ENCODE data around the gene PACSIN3. TPM values are rescaled to one million over a fixed set of nuclear protein-coding genes. Genes with fewer than 3 reads are reported as not detected.

The PACSIN3 gene
- total and polyA plus RNA-seq, 2 of the 13 experiments (the other 11 are each of a cell fraction or from before 2014, with no cell fraction given) = 47.9 to 93.3 TPM

DNA sequence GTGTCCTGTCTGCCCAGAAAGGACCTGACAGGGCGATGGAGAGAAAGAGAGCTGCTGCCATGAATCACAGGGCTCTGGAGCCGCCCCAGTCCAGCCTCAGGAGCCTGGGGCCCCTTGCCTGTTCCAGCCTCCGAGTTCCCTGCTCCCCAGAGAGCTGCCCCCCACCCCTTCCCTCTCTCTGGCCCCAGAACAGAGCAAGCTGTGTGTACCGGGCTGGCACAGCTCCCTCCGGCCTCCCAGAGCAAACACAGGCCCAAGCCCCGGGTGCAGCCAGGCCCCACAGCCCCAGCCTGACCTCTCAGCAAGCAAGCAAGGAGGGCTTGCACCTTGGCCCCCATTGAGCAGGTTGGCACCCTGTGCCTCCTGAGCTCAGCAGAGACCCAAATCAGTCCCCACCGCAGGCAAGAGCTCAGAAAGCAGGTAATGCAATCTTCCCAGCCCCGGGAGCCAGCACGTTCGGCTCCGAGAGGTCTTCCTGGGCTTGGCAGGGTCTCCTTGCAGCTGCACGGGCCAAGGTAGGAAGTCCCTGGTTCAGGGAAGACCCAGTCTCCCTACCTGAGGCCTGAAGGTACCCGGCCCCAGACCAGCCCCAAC is 1.4 kb downstream of the PACSIN3 start (continued):
- TF ChIP-seq ZBTB40 (IDR thresholded peaks at IDR 0.05) (no peak), ZBTB40 (CRISPR knock-in tag; IDR thresholded peaks at IDR 0.05) (peak; percentile 58), ZMYM4 (CRISPR knock-in tag; IDR thresholded peaks at IDR 0.05) (peak; percentile 49; the same call in 1 of the 2 replicates), HDAC6 (IDR thresholded peaks at IDR 0.05; ENCODE audit: low read depth, low read length) (no peak), ZNF574 (CRISPR knock-in tag; IDR thresholded peaks at IDR 0.05) (peak; percentile 62; the same call in 1 of the 2 replicates), RFXANK (CRISPR knock-in tag; IDR thresholded peaks at IDR 0.05) (no peak; the same call in 1 of the 2 replicates), ZNF121 (CRISPR knock-in tag; IDR thresholded peaks at IDR 0.05) (peak; percentile 86), SNAPC2 (CRISPR knock-in tag; IDR thresholded peaks at IDR 0.05) (no peak), RBM22 (optimal IDR thresholded peaks at IDR 0.05; ENCODE audit: low read length) (peak; percentile 81), PAXIP1 (CRISPR knock-in tag; conservative IDR thresholded peaks at IDR 0.05) (peak; percentile 94), ZNF629 (CRISPR knock-in tag; conservative IDR thresholded peaks at IDR 0.05) (peak; percentile 36; the same call in 1 of the 2 replicates), ZNF264 (CRISPR knock-in tag; IDR thresholded peaks at IDR 0.05) (peak; percentile 66; the same call in 1 of the 2 replicates), HDAC1 (CRISPR knock-in tag; IDR thresholded peaks at IDR 0.05) (peak; percentile 90; the same call in 1 of the 2 replicates), ZNF556 (CRISPR knock-in tag; IDR thresholded peaks at IDR 0.05; ENCODE audit: borderline replicate concordance) (peak; percentile 71; the same call in 1 of the 2 replicates)
